HG03196 (cell line): ENCODE data around the gene MDH2.
"Not testable (repeated sequence)": the region's sequence is repeated elsewhere in the genome, so short reads cannot be mapped to it uniquely, and the experiment has no call there.

Experiments
- ATAC-seq: cut with Tn5 transposase; IDR thresholded peaks from one replicate; pipeline ENCODE4 v1.9.1; 2021; ENCODE audit not compliant: unreplicated experiment

MDH2 gene

GRCh38 chr7:76047811-76048667 is at the start of gene MDH2, which contains the start of gene STYXL1:
TSS of gene MDH2 (plus strand) at chr7:76048106. CDS start at chr7:76048161, 55 bp downstream.
TSS of gene STYXL1 (minus strand) at chr7:76048000. CDS start at chr7:76030523, 17,477 bp downstream.
- peak; percentile 87 for ATAC-seq

DNA sequence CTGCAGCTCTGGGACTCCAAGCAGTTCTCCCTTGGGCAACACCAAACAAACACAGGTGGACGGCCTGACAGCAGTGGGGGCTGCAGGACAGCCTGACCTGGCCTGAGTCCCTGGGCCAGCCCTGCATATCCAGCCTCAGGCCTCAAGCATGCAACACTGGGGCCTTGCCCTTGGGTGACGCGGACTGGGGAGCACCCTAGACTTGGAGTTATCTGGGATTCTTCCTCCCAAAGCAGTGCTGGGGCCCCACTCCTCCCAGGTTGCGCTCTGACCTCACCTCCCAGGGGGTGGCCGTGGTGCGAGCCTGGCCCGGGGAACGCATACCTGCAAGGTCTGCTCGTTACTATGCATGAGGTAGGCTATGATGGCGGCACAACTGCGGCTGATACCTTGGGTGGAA is 47.3 kb upstream of the MDH2 start:
- ATAC-seq = no peak

- ATAC-seq = no peak
Measured at GRCh38 chr7:76002139-76002538, 45.8 kb upstream of the MDH2 start.

- ATAC-seq = no peak
Measured at GRCh38 chr7:76002822-76003221, 45.1 kb upstream of the MDH2 start.

GRCh38 chr7:76003351-76003750 is 44.6 kb upstream of the MDH2 start:
- ATAC-seq = no peak

DNA sequence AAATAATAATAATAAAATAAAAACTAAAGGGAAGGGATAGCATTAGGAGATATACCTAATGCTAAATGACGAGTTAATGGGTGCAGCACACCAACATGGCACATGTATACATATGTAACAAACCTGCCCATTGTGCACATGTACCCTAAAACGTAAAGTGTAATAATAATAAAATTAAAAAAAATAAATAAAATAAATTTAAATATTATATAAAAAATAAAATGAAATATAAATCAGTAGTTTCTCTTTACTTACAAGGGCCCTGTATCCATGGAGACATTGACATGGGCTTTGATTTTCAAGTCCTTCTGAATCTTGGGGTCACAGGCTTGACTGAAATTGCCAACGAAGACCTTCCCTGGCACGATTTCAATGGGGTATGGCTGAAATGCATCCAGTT is 42.9 kb upstream of the MDH2 start:
- ATAC-seq = not testable (repeated sequence)

- no peak for ATAC-seq
Measured at GRCh38 chr7:76008156-76008687, 39.7 kb upstream of the MDH2 start.

DNA sequence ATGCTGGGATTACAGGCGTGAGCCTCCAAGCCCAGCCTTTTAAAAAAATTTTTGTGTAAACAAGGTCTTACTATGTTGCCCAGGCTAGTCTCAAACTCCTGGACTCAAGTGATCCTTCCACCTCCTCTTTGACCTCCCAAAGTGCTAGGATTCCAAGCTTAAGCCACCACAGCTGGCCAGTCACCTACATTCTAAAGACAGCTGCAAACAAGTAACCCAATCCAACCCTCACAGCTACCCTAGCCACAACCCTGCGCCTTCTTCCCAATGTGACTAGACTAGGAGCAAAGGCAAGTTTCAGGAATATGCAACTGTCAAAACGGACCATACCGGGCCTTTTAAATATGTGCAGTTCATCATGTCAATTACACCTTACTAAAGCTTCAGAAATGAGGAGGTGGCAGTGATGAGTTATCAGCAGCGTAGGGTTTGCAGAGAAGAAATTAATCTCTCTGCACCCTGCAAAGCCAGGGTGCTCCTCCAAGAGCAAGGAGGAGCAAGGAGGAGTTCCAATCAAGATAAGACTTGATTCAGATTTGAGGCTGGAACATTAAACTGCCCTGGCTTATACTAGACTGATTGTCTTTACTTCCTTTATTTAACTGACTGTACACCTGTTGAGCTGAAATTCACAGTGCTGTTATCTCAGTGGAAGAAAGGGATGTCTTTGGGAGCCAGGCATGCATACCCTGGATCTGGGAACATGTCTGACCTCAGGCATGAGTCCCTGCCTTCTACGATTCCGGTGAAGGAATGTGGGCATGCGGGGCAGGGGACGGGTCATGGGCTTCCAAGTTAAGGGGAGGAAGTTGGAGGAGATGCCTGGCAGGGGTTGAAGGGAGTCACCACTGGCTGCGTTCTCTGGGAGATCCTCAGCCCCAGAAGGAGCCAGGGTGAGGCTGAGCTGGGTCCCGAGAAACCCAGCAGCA is 38.0 kb upstream of the MDH2 start:
- no peak for ATAC-seq

DNA sequence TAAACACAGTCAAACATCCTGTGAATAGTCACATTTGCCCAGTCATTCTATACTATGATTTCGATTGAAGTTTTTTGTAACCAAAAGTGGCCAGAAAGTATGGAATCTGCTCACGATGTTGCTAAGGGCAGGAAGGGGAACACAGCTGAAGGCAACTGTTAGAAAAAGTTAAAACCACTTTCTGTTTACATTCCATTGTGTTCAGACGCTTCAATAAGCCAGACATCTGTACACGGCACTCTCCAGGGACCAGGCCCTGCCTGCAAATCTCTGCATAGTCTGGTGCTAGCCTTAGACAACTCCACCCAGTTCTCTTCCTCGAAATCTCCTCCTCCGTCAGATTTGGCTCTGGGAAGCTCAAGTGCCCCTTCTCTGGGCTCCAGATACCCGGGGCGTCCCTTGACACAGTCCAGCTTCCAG is 36.5 kb upstream of the MDH2 start:
- no peak for ATAC-seq

GRCh38 chr7:76016191-76016947 is 31.5 kb upstream of the MDH2 start:
- no peak for ATAC-seq

GRCh38 chr7:76018520-76018919 is 29.4 kb upstream of the MDH2 start:
- not testable (repeated sequence) for ATAC-seq

DNA sequence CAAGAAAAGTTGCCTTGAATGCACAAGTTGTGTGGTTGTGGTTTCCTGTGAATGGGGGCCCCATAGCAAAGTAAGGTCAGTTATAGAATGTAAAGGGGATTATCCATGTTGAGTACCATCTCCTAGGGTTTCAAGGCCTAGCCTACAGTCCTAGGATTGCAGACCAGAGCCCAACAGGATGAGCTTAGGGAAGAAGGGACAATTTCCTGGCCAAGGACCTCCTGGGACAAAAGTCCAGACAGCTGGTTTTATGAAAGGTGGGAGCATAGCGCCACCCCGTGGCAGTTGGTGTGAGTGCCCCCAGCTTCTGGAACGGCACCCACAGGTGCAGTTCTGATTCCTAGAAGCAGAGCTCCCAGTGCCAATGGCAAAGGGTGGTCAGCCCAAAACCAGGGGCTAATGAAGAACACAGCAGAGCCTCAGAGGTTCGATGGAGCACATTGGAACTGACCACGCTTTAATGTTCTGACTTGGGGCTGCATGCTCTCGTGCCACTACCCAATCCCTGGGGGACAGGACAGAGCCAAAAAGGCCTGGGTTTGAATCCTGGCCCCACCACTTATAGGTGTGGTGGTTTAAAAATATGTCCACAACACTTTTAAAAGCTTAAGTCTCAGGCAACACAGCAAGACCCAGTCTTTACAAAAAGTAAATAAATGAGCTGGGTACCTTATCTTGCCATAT is 27.7 kb upstream of the MDH2 start:
- ATAC-seq = no peak

GRCh38 chr7:76022026-76022780 is 25.7 kb upstream of the MDH2 start:
- no peak for ATAC-seq

DNA sequence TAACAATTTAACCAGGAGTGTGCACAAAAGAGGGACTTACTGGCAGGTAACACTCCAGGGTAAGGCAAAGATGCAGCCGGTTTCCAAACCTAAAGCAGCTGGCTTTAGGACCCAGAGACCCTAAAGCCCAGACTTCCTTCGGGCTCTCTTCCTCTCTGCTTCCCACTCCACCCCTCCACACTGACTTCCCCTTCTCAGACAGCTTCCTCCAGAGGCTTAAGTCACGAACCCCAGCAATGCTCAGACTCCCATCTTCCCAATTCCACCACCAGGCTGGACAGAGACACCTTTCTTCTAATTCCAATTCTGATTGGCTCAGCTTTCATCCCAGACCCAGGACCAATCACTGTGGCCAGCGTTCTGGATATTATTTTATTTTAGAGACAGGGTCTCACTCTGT is 24.9 kb upstream of the MDH2 start:
- ATAC-seq = no peak

DNA sequence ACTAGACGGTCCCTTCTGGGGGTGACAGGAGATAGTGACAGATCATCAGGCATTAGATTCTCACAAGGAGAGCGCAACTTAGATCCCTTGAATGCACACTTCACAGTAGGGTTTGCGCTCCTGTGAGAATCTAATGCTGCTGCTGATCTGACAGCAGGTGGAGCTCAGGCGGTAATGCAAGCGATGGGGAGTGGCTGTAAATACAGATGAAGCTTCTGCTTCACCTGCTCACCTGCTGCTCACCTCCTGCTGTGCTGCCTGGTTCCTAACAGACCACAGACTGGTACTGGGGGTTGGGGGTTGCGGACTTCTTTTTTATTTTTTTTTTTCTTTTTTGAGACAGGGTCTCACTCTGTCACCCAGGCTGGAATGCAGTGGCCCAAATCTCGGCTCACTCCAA is 18.2 kb upstream of the MDH2 start:
- not testable (repeated sequence) for ATAC-seq

GRCh38 chr7:76031964-76032363 is 15.9 kb upstream of the MDH2 start:
- ATAC-seq = no peak

DNA sequence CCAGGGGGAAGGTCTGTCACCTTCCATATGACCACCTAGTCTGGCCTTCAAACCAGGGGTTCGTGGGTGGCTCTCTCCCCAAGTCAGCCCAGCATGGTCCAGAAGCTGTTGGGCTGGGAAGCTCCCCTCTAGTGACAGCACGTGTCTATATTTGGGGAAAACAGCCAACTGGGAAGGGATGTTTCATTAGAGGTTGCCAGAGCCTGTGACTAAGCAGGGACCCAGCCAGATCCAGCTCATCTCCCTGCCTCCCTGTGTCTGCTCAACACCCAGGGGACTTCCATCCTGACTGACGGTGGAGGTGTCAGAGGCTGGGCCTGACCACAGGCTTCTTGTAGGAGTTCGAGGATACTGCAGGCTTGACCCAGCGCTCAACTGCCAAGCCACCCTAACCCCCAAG is 10.6 kb upstream of the MDH2 start:
- no peak for ATAC-seq

DNA sequence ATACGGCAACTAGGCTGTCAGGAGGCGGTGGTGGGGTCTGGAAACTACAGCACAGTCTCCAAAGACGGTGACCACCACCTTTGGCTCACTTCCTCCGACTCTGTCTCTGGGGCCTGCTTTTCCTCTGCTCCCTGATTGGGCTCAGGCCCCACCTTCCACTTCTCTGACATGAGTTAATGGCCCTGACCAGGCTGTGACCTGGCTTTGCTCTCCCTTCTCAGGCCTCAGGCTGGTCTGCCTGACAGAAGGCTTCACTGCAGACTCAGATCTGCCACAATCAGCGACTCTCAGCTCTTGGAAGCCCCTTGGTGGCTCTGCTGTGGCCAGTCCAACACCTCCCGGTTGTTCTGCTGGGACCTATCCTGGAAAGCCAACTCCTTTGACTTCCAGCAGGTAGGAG is 7.8 kb upstream of the MDH2 start:
- ATAC-seq = no peak

DNA sequence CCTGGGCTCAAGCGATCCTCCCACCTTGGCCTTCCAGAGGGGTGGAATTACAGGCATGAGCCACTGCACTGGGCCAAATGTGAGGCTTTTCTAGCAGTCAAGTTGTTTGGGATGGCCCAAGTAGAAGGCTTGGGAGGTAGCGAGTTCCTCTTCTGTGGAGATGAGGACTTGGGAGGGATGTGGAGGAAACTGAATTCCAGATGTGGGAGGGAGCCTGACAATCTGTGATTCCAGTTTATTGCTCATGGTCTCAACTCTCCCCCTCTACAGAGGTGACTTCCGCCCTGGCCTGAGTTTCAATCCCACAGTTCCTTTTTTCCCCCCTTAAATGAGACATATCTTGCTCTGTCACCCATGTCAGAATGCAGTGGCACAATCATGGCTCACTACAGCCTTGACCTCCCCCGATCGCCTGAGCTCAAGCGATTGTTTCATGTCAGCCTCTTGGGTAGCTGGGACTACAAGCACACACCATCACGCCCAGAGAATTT is 3.5 kb upstream of the MDH2 start:
- no peak for ATAC-seq
